ENCODE results near the gene RETREG3. TPM values are rescaled to one million over a fixed set of nuclear protein-coding genes. Genes with fewer than 3 reads are reported as not detected.

Gene RETREG3
- polyA plus RNA-seq, 4 donors, result 8.4 to 42.3 (median 17.0) TPM

DNA sequence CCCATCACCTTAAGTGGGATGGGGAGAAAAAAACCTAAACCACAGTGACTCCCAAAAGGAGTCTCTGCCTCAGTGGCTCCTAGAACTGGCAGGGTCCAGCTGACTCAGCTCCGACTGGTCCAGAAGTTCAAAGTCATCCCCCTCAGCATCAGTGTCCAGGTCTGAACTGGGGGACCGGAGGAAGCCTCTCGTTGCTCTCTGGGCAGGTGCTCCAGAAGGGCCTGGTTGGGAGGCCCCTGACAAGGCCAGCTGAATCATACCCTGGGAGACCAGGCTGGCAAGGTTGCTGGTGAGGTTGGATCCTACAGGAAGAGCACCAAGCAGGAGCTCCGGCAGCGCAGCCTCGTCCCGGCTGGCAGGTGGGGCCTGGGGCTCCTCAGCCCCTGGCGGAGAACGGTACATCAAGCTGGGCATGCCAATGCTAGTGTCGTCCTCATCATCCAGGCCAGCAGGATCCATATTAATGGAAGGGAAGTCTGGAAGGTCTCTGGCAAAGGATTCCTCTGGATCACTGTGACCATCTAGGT is 27.4 kb downstream of the RETREG3 start:
- DNase-seq (no peak), FAIRE-seq (no peak)
- no peak overlapping the region for H3K27ac ChIP-seq (ENCODE audit: low read depth in 1 of 3, low read length in 2 of 3)
- H3K27me3 ChIP-seq (ENCODE audit: control insufficient read depth in 3 of 3, insufficient read depth in 3 of 3, low read length in 3 of 3), result no peaks in the 10 kb centered on the region
- H3K4me1 ChIP-seq (ENCODE audit: control insufficient read depth in 3 of 3, insufficient read depth in 2 of 3, low read depth in 1 of 3, low read length in 2 of 3), result peaks cover 0 to 12% (median 0%) of the 10 kb centered on the region in 3 donors
- peaks cover 16 to 64% (median 26%) of the 10 kb centered on the region in 3 donors for H3K36me3 ChIP-seq (ENCODE audit: control insufficient read depth in 3 of 3, insufficient read depth in 2 of 3, low read depth in 1 of 3, low read length in 3 of 3)
- H3K9me3 ChIP-seq (ENCODE audit: control insufficient read depth in 2 of 2, insufficient read depth in 1 of 2, low read depth in 1 of 2, low read length in 1 of 2), result no peaks in the 10 kb centered on the region
- WGBS, 3 donors, result 92 to 96% (median 93%) methylated on average over 10 of the region's 10 CpGs
- no peak overlapping the region for H3K4me3 ChIP-seq (ENCODE audit: low read depth in 1 of 3, low read length in 3 of 3)

- WGBS, 3 donors, result 46 to 57% (median 50%) methylated on average over 2 of the region's 2 CpGs
- Histone ChIP-seq H3K4me3 (ENCODE audit: low read depth in 1 of 3, low read length in 3 of 3) (no peak overlapping the region), H3K27me3 (ENCODE audit: control insufficient read depth in 3 of 3, insufficient read depth in 3 of 3, low read length in 3 of 3) (no peaks in the 10 kb centered on the region), H3K27ac (ENCODE audit: low read depth in 1 of 3, low read length in 2 of 3) (peak overlapping the region in 1 of 3 donors; percentile 29), H3K9me3 (ENCODE audit: control insufficient read depth in 2 of 2, insufficient read depth in 1 of 2, low read depth in 1 of 2, low read length in 1 of 2) (no peaks in the 10 kb centered on the region), H3K36me3 (ENCODE audit: control insufficient read depth in 3 of 3, insufficient read depth in 2 of 3, low read depth in 1 of 3, low read length in 3 of 3) (peaks cover 10 to 58% (median 21%) of the 10 kb centered on the region in 3 donors), H3K4me1 (ENCODE audit: control insufficient read depth in 3 of 3, insufficient read depth in 2 of 3, low read depth in 1 of 3, low read length in 2 of 3) (peaks cover 0 to 14% (median 0%) of the 10 kb centered on the region in 3 donors)
- FAIRE-seq, result no peak
- no peak for DNase-seq
Measured at GRCh38 chr17:42579794-42580551, 29.2 kb downstream of the RETREG3 start.

DNA sequence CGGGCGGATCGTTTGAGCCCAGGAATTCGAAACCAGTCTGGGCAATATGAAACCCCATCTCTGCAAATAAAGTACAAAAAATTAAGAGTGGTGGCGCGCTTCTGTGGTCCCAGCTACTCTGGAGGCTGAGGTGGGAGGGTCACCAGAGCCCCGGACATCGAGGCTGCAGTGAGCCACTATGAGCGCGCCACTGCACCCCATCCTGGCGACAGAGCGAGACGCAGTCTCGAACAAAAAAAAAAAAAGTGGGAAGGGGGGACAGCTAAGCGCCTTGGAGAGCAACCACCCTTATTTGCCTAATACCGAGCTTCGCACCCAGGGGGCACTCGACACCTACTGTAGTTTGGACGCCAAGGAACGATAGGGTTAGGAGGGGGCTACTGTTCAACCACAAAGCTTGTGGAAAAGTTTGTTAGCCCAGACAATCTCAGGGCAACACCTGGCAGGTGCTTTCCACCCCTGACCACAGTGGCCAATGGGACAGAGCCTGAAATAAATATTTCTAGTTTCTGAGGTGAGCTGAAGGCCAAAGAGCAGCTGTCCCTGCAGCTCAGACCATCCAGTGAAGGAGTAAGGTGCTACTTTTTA is 30.8 kb downstream of the RETREG3 start:
- Histone ChIP-seq H3K4me1 (ENCODE audit: control insufficient read depth in 3 of 3, insufficient read depth in 2 of 3, low read depth in 1 of 3, low read length in 2 of 3) (peaks cover 0 to 14% (median 0%) of the 10 kb centered on the region in 3 donors), H3K4me3 (ENCODE audit: low read depth in 1 of 3, low read length in 3 of 3) (peak overlapping the region; percentile 46 to 79 (median 66)), H3K9me3 (ENCODE audit: control insufficient read depth in 2 of 2, insufficient read depth in 1 of 2, low read depth in 1 of 2, low read length in 1 of 2) (no peaks in the 10 kb centered on the region), H3K36me3 (ENCODE audit: control insufficient read depth in 3 of 3, insufficient read depth in 2 of 3, low read depth in 1 of 3, low read length in 3 of 3) (peaks cover 4 to 53% (median 24%) of the 10 kb centered on the region in 3 donors), H3K27ac (ENCODE audit: low read depth in 1 of 3, low read length in 2 of 3) (peak overlapping the region; percentile 60 to 90 (median 73)), H3K27me3 (ENCODE audit: control insufficient read depth in 3 of 3, insufficient read depth in 3 of 3, low read length in 3 of 3) (no peaks in the 10 kb centered on the region)
- DNase-seq (peak; percentile 63 to 83), FAIRE-seq (no peak)
- WGBS, 3 donors, result 0 to 1% (median 1%) methylated on average over 17 to 20 of the region's 20 CpGs

GRCh38 chr17:42577532-42578281 is 31.5 kb downstream of the RETREG3 start, which contains the start of gene PSMC3IP:
Gene PSMC3IP, minus strand, starts transcription at chr17:42577729. Its CDS starts 43 bp downstream, at chr17:42577686.
- peak within 1 kb of the TSS; percentile 60 to 90 (median 73) for H3K27ac ChIP-seq (ENCODE audit: low read depth in 1 of 3, low read length in 2 of 3)
- H3K4me3 ChIP-seq (ENCODE audit: low read depth in 1 of 3, low read length in 3 of 3), result peak within 1 kb of the TSS; percentile 46 to 79 (median 66)
- DNase-seq (peak; percentile 96), FAIRE-seq (no peak)
- 0 to 1% (median 0%) methylated on average over 50 to 52 of the region's 52 CpGs for WGBS, 3 donors
- H3K4me1 ChIP-seq (ENCODE audit: control insufficient read depth in 3 of 3, insufficient read depth in 2 of 3, low read depth in 1 of 3, low read length in 2 of 3), result peaks cover 0 to 14% (median 0%) of the 10 kb centered on the region in 3 donors
- peaks cover 0 to 57% (median 26%) of the 10 kb centered on the region in 3 donors for H3K36me3 ChIP-seq (ENCODE audit: control insufficient read depth in 3 of 3, insufficient read depth in 2 of 3, low read depth in 1 of 3, low read length in 3 of 3)
- no peaks in the 10 kb centered on the region for H3K27me3 ChIP-seq (ENCODE audit: control insufficient read depth in 3 of 3, insufficient read depth in 3 of 3, low read length in 3 of 3)
- H3K9me3 ChIP-seq (ENCODE audit: control insufficient read depth in 2 of 2, insufficient read depth in 1 of 2, low read depth in 1 of 2, low read length in 1 of 2), result no peaks in the 10 kb centered on the region

GRCh38 chr17:42577140-42577531 is 32.0 kb downstream of the RETREG3 start:
- H3K27me3 ChIP-seq (ENCODE audit: control insufficient read depth in 3 of 3, insufficient read depth in 3 of 3, low read length in 3 of 3), result no peaks in the 10 kb centered on the region
- H3K9me3 ChIP-seq (ENCODE audit: control insufficient read depth in 2 of 2, insufficient read depth in 1 of 2, low read depth in 1 of 2, low read length in 1 of 2), result no peaks in the 10 kb centered on the region
- no peak for FAIRE-seq

GRCh38 chr17:42574463-42574862 is 34.7 kb downstream of the RETREG3 start:
- H3K27ac ChIP-seq (ENCODE audit: low read depth in 1 of 3, low read length in 2 of 3), result no peak overlapping the region
- FAIRE-seq (no peak), DNase-seq (no peak)

More at GRCh38 chr17:42577140-42577531, 32.0 kb downstream of the RETREG3 start:
- H3K36me3 ChIP-seq (ENCODE audit: control insufficient read depth in 3 of 3, insufficient read depth in 2 of 3, low read depth in 1 of 3, low read length in 3 of 3), result peaks cover 0 to 58% (median 25%) of the 10 kb centered on the region in 3 donors
- peak overlapping the region in 2 of 3 donors; percentile 66 to 79 for H3K4me3 ChIP-seq (ENCODE audit: low read depth in 1 of 3, low read length in 3 of 3)
- DNase-seq, result no peak
- peaks cover 0 to 14% (median 0%) of the 10 kb centered on the region in 3 donors for H3K4me1 ChIP-seq (ENCODE audit: control insufficient read depth in 3 of 3, insufficient read depth in 2 of 3, low read depth in 1 of 3, low read length in 2 of 3)
- peak overlapping the region in 2 of 3 donors; percentile 73 to 90 for H3K27ac ChIP-seq (ENCODE audit: low read depth in 1 of 3, low read length in 2 of 3)
- WGBS, 3 donors, result 0 to 5% (median 4%) methylated on average over 15 to 18 of the region's 18 CpGs

DNA sequence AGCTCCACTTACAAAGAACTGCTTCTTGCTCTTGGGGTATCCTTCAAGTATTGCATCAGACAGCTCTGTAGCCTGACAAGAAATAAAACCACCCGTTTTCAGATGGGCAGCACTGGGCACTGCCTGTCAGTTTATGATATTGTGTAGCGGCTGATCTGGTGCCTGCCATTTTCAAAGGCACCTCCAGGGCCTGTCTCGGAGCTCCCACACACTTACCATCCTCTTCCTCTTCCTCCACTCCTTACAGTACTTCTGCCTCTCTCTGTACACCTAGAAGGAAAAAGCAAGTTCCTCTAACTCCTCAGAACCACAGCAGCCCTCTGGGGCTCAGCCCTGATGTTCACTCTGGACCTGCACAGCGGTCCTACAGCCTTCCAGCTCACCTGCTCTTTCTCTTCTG is 36.1 kb downstream of the RETREG3 start:
- FAIRE-seq (no peak), DNase-seq (no peak)
- Histone ChIP-seq H3K27me3 (ENCODE audit: control insufficient read depth in 3 of 3, insufficient read depth in 3 of 3, low read length in 3 of 3) (no peaks in the 10 kb centered on the region), H3K27ac (ENCODE audit: low read depth in 1 of 3, low read length in 2 of 3) (no peak overlapping the region), H3K4me1 (ENCODE audit: control insufficient read depth in 3 of 3, insufficient read depth in 2 of 3, low read depth in 1 of 3, low read length in 2 of 3) (peaks cover 0 to 27% (median 0%) of the 10 kb centered on the region in 3 donors), H3K9me3 (ENCODE audit: control insufficient read depth in 2 of 2, insufficient read depth in 1 of 2, low read depth in 1 of 2, low read length in 1 of 2) (no peaks in the 10 kb centered on the region), H3K36me3 (ENCODE audit: control insufficient read depth in 3 of 3, insufficient read depth in 2 of 3, low read depth in 1 of 3, low read length in 3 of 3) (peaks cover 15 to 72% (median 41%) of the 10 kb centered on the region in 3 donors), H3K4me3 (ENCODE audit: low read depth in 1 of 3, low read length in 3 of 3) (no peak overlapping the region)
- 79 to 86% (median 80%) methylated on average over 4 of the region's 4 CpGs for WGBS, 3 donors

More at GRCh38 chr17:42574463-42574862, 34.7 kb downstream of the RETREG3 start:
- no peaks in the 10 kb centered on the region for H3K27me3 ChIP-seq (ENCODE audit: control insufficient read depth in 3 of 3, insufficient read depth in 3 of 3, low read length in 3 of 3)
- WGBS, 3 donors, result 79 to 86% (median 84%) methylated on average over 3 of the region's 3 CpGs
- H3K4me3 ChIP-seq (ENCODE audit: low read depth in 1 of 3, low read length in 3 of 3), result no peak overlapping the region
- peaks cover 11 to 61% (median 38%) of the 10 kb centered on the region in 3 donors for H3K36me3 ChIP-seq (ENCODE audit: control insufficient read depth in 3 of 3, insufficient read depth in 2 of 3, low read depth in 1 of 3, low read length in 3 of 3)
- peaks cover 0 to 20% (median 0%) of the 10 kb centered on the region in 3 donors for H3K4me1 ChIP-seq (ENCODE audit: control insufficient read depth in 3 of 3, insufficient read depth in 2 of 3, low read depth in 1 of 3, low read length in 2 of 3)
- no peaks in the 10 kb centered on the region for H3K9me3 ChIP-seq (ENCODE audit: control insufficient read depth in 2 of 2, insufficient read depth in 1 of 2, low read depth in 1 of 2, low read length in 1 of 2)
